ENCODE results near the gene SH2D3C. TPM values are rescaled to one million over a fixed set of nuclear protein-coding genes. Genes with fewer than 3 reads are reported as not detected.

The SH2D3C gene
- total and polyA plus RNA-seq, 2 of the 8 experiments (the other 6 are each of a cell fraction or from before 2014, with no cell fraction given): 6.4 to 8.1 TPM

- TF ChIP-seq E2F6 (IDR thresholded peaks at IDR 0.05) (no peak), CBX8 (IDR thresholded peaks at IDR 0.05; ENCODE audit: borderline replicate concordance, low read depth, low read length) (no peak), RAD21 (IDR thresholded peaks at IDR 0.05 in 1 of 2, conservative IDR thresholded peaks at IDR 0.05 in 1 of 2; ENCODE audit: low read depth in 2 of 2, low read length in 2 of 2) (no peak)
These were observed 39.8 kb downstream of the SH2D3C start (continued) for GRCh38 chr9:127738666-127739065.
